Measurements from ENCODE around the gene SAMD11.

The SAMD11 gene

GRCh38 chr1:991895-992294, 68.2 kb downstream of the SAMD11 start:
- no peaks in the 10 kb centered on the region for H3F3A ChIP-seq (ENCODE audit: control insufficient read depth, insufficient read depth)
- no peaks in the 10 kb centered on the region for H4K20me1 ChIP-seq (ENCODE audit: control insufficient read depth, insufficient read depth, low read depth, low read length)
- no peaks in the 10 kb centered on the region for H3K4me1 ChIP-seq (ENCODE audit: control insufficient read depth, low read length)
- peaks cover 19% of the 10 kb centered on the region for H3K27me3 ChIP-seq (ENCODE audit: control insufficient read depth, low read length)
- no peak overlapping the region for H3K4me3 ChIP-seq (ENCODE audit: low read length)
- no peaks in the 10 kb centered on the region for H3K9me3 ChIP-seq (ENCODE audit: control insufficient read depth, insufficient read depth, low read length)
- no peaks in the 10 kb centered on the region for H3K79me2 ChIP-seq (ENCODE audit: control insufficient read depth, low read length)
- H3K4me2 ChIP-seq (ENCODE audit: low read length) = no peak overlapping the region
- no peak overlapping the region for H3K27ac ChIP-seq (ENCODE audit: low read depth, low read length)
- H3K36me3 ChIP-seq (ENCODE audit: control insufficient read depth, low read length) = no peaks in the 10 kb centered on the region
- no peaks in the 10 kb centered on the region for H3K9me2 ChIP-seq (replicated peaks; ENCODE audit: control insufficient read depth, low read length)
- no peak for TF ChIP-seq CTCF (IDR thresholded peaks at IDR 0.05; ENCODE audit: low read depth, low read length, poor library complexity, severe bottlenecking)
- no peak for TF ChIP-seq EZH2phosphoT487 (IDR thresholded peaks at IDR 0.05; ENCODE audit: borderline replicate concordance, low read length)

- TF ChIP-seq CTCF (IDR thresholded peaks at IDR 0.05; ENCODE audit: low read depth, low read length, poor library complexity, severe bottlenecking) (no peak), EZH2phosphoT487 (IDR thresholded peaks at IDR 0.05; ENCODE audit: borderline replicate concordance, low read length) (no peak)
Measured at GRCh38 chr1:992362-992761, 68.6 kb downstream of the SAMD11 start.

GRCh38 chr1:993379-993995, 69.8 kb downstream of the SAMD11 start:
- Histone ChIP-seq H3K9me3 (ENCODE audit: control insufficient read depth, insufficient read depth, low read length) (no peaks in the 10 kb centered on the region), H3K4me2 (ENCODE audit: low read length) (no peak overlapping the region), H3K36me3 (ENCODE audit: control insufficient read depth, low read length) (no peaks in the 10 kb centered on the region), H3K4me1 (ENCODE audit: control insufficient read depth, low read length) (no peaks in the 10 kb centered on the region), H3K27ac (ENCODE audit: low read depth, low read length) (no peak overlapping the region), H4K20me1 (ENCODE audit: control insufficient read depth, insufficient read depth, low read depth, low read length) (no peaks in the 10 kb centered on the region), H3K79me2 (ENCODE audit: control insufficient read depth, low read length) (no peaks in the 10 kb centered on the region), H3K9me2 (replicated peaks; ENCODE audit: control insufficient read depth, low read length) (no peaks in the 10 kb centered on the region), H3K4me3 (ENCODE audit: low read length) (no peak overlapping the region), H3K27me3 (ENCODE audit: control insufficient read depth, low read length) (peaks cover 18% of the 10 kb centered on the region), H3F3A (ENCODE audit: control insufficient read depth, insufficient read depth) (no peaks in the 10 kb centered on the region)
- no peak for TF ChIP-seq EZH2phosphoT487 (IDR thresholded peaks at IDR 0.05; ENCODE audit: borderline replicate concordance, low read length)
- TF ChIP-seq CTCF (IDR thresholded peaks at IDR 0.05; ENCODE audit: low read depth, low read length, poor library complexity, severe bottlenecking) = no peak

More at GRCh38 chr1:992362-992761, 68.6 kb downstream of the SAMD11 start:
- Histone ChIP-seq H3K9me2 (replicated peaks; ENCODE audit: control insufficient read depth, low read length) (no peaks in the 10 kb centered on the region), H3K4me2 (ENCODE audit: low read length) (no peak overlapping the region), H3F3A (ENCODE audit: control insufficient read depth, insufficient read depth) (no peaks in the 10 kb centered on the region), H4K20me1 (ENCODE audit: control insufficient read depth, insufficient read depth, low read depth, low read length) (no peaks in the 10 kb centered on the region), H3K27me3 (ENCODE audit: control insufficient read depth, low read length) (peaks cover 19% of the 10 kb centered on the region), H3K27ac (ENCODE audit: low read depth, low read length) (no peak overlapping the region), H3K9me3 (ENCODE audit: control insufficient read depth, insufficient read depth, low read length) (no peaks in the 10 kb centered on the region), H3K4me1 (ENCODE audit: control insufficient read depth, low read length) (no peaks in the 10 kb centered on the region), H3K36me3 (ENCODE audit: control insufficient read depth, low read length) (no peaks in the 10 kb centered on the region), H3K79me2 (ENCODE audit: control insufficient read depth, low read length) (no peaks in the 10 kb centered on the region), H3K4me3 (ENCODE audit: low read length) (no peak overlapping the region)
